Measurements from ENCODE around the gene RBM5. TPM values are rescaled to one million over a fixed set of nuclear protein-coding genes. Genes with fewer than 3 reads are reported as not detected.
A peak's percentile ranks its signal among the peaks of the same experiment; 100 is the strongest.
"Not testable (repeated sequence)": the region's sequence is repeated elsewhere in the genome, so short reads cannot be mapped to it uniquely, and the experiment has no call there.

The RBM5 gene
- total RNA-seq, 1 donor from 2014 or later: 332 TPM

DNA sequence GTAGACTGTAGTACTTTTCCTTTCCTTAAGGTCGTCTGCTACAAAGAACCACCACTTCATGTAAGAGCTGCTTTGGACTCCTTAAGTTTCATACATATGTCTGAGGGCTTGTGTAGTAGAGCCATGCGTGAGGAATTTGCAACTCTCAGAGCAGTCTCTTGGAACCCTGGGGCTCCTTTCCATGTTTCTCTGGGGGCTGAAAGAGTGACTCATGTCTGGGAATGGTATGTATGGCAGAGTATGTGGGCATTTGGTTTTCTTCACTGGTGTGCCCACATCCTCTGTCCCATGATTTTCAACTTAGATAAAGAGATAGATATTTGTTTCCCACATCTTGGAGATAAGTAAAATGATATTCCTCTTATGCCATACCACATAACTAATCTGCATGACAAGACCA lies 20.6 kb upstream of the RBM5 start:
- Mint-ChIP-seq H3K36me3 (peaks cover 52% of the 10 kb centered on the region), H3K4me3 (no peak overlapping the region), H3K27ac (no peak overlapping the region), H3K27me3 (ENCODE audit: low read depth) (no peaks in the 10 kb centered on the region), H3K9me3 (no peaks in the 10 kb centered on the region), H3K4me1 (no peaks in the 10 kb centered on the region)
- DNase-seq (ENCODE audit: low spot score in 2 of 2, unreplicated experiment in 2 of 2): no peak
- TF ChIP-seq, protein P1, sequence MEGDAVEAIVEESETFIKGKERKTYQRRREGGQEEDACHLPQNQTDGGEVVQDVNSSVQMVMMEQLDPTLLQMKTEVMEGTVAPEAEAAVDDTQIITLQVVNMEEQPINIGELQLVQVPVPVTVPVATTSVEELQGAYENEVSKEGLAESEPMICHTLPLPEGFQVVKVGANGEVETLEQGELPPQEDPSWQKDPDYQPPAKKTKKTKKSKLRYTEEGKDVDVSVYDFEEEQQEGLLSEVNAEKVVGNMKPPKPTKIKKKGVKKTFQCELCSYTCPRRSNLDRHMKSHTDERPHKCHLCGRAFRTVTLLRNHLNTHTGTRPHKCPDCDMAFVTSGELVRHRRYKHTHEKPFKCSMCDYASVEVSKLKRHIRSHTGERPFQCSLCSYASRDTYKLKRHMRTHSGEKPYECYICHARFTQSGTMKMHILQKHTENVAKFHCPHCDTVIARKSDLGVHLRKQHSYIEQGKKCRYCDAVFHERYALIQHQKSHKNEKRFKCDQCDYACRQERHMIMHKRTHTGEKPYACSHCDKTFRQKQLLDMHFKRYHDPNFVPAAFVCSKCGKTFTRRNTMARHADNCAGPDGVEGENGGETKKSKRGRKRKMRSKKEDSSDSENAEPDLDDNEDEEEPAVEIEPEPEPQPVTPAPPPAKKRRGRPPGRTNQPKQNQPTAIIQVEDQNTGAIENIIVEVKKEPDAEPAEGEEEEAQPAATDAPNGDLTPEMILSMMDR (IDR thresholded peaks at IDR 0.05; ENCODE audit: unreplicated experiment): no peak

DNA sequence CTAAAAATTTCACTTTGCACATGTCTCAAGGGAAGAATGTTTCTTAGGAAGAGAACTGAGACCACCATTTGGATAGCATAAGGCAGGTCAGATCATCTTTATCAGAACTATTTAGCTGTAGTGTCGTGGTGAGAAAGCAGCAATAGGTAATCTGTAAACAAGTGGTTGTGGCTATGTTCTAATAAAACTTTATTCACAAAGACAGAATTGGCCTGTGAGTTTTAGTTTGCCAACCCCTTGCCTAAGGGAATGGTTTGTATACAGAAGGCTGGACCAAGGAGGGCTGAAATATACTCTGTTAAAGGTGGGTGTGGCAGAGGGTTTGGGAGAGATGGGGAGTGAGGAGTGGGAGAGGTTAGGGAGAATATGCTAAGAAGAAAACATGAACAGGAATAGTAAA lies 10.6 kb upstream of the RBM5 start:
- no peak for DNase-seq (ENCODE audit: low spot score in 2 of 2, unreplicated experiment in 2 of 2)
- Mint-ChIP-seq H3K4me1 (no peaks in the 10 kb centered on the region), H3K27ac (peak overlapping the region; percentile 18), H3K4me3 (no peak overlapping the region), H3K36me3 (peaks cover 35% of the 10 kb centered on the region), H3K27me3 (ENCODE audit: low read depth) (no peaks in the 10 kb centered on the region), H3K9me3 (no peaks in the 10 kb centered on the region)
- TF ChIP-seq, protein P1 (IDR thresholded peaks at IDR 0.05; ENCODE audit: unreplicated experiment): no peak

DNA sequence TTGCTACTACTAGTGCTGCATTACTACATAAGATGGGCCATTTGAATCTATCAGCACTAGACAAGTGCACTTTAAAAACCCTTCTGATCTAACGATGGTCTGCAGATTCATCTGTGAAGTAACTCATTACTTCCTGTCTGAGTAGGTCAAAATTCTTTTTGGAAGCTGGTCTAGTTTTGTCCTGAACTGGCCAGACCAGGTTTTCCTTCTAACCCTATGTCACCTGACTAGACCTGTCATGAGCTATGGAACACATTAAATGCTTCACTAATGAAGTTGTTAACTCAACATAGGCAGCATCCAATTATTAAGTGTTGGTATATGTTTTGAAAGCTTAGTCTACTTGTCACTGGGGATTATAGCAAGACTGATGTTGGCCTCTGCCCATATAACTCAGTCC lies 10.1 kb upstream of the RBM5 start:
- TF ChIP-seq, protein P1 (IDR thresholded peaks at IDR 0.05; ENCODE audit: unreplicated experiment): no peak
- no peak overlapping the region for H3K4me3 Mint-ChIP-seq
- H3K9me3 Mint-ChIP-seq: no peaks in the 10 kb centered on the region
- H3K27me3 Mint-ChIP-seq (ENCODE audit: low read depth): no peaks in the 10 kb centered on the region
- H3K36me3 Mint-ChIP-seq: peaks cover 33% of the 10 kb centered on the region
- no peaks in the 10 kb centered on the region for H3K4me1 Mint-ChIP-seq
- H3K27ac Mint-ChIP-seq: peak overlapping the region; percentile 3
- DNase-seq (ENCODE audit: low spot score in 2 of 2, unreplicated experiment in 2 of 2): no peak

DNA sequence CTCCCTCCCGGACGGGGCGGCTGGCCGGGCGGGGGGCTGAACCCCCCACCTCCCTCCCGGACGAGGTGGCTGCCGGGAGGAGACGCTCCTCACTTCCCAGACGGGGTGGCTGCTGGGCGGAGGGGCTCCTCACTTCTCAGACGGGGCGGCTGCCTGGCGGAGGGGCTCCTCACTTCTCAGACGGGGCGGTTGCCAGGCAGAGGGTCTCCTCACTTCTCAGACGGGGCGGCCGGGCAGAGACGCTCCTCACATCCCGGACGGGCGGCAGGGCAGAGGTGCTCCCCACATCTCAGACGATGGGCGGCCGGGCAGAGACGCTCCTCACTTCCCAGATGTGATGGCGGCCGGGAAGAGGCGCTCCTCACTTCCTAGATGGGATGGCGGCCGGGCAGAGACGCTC lies 3.8 kb upstream of the RBM5 start:
- not testable (repeated sequence) for H3K27ac Mint-ChIP-seq; H3K27me3 Mint-ChIP-seq (ENCODE audit: low read depth); H3K4me1 Mint-ChIP-seq; H3K4me3 Mint-ChIP-seq; DNase-seq (ENCODE audit: low spot score in 2 of 2, unreplicated experiment in 2 of 2); H3K9me3 Mint-ChIP-seq; H3K36me3 Mint-ChIP-seq

DNA sequence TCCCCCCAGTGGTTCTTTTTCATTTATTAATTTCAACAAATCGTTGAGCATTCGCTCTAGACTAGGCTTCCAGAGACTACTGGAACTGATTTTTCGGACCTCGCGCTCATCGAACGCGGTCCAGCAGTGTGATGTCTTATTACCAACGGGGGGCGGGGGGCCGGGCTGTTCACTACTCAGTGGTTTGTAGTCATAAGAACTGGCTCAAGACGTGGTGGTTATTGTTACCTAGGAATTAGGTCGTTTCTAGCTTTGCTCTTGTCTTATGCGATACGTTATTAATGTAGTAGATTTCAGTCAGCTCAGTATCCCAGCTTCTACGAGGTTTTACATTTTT lies 858 bp downstream of the RBM5 start:
- peaks cover 15% of the 10 kb centered on the region for H3K4me1 Mint-ChIP-seq
- H3K9me3 Mint-ChIP-seq: peaks cover 5% of the 10 kb centered on the region
- H3K27me3 Mint-ChIP-seq (ENCODE audit: low read depth): no peaks in the 10 kb centered on the region
- TF ChIP-seq, protein P1 (IDR thresholded peaks at IDR 0.05; ENCODE audit: unreplicated experiment): no peak
- H3K27ac Mint-ChIP-seq: peak overlapping the region; percentile 98
- H3K4me3 Mint-ChIP-seq: peak overlapping the region; percentile 99
- peaks cover 25% of the 10 kb centered on the region for H3K36me3 Mint-ChIP-seq
- DNase-seq (ENCODE audit: low spot score in 2 of 2, unreplicated experiment in 2 of 2): no peak

DNA sequence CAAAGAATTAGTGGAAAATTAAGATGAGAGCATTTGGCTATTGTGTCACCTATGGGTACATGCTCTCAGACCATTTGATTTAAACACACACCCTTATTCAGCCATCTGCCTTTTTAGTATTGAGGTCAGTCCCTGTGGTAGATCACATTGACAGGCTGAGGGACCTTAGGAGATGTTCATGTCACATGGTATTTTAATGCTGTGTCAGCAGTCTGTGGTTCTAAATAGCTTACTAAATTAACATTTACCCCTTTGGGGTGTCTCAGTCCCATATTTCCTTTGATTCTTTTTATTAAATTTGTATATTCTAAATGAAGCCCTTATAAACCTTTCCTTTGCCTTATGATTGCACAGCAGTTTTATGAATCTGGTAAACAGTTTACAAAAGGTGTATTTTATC lies 2.3 kb downstream of the RBM5 start:
- H3K4me3 Mint-ChIP-seq: peak overlapping the region; percentile 99
- H3K9me3 Mint-ChIP-seq: no peaks in the 10 kb centered on the region
- H3K36me3 Mint-ChIP-seq: peaks cover 31% of the 10 kb centered on the region
- H3K27me3 Mint-ChIP-seq (ENCODE audit: low read depth): no peaks in the 10 kb centered on the region
- TF ChIP-seq, protein P1 (IDR thresholded peaks at IDR 0.05; ENCODE audit: unreplicated experiment): no peak
- DNase-seq (ENCODE audit: low spot score in 2 of 2, unreplicated experiment in 2 of 2): no peak
- peak overlapping the region; percentile 98 for H3K27ac Mint-ChIP-seq
- peaks cover 15% of the 10 kb centered on the region for H3K4me1 Mint-ChIP-seq
